Activated naive CD4-positive, alpha-beta T cell treated with Interleukin-2 at 50 U/mL for 16 hours (primary cell): ENCODE measurements around the gene SEC22A.
A peak's percentile ranks its signal among the peaks of the same experiment; 100 is the strongest.

Experiments
- DNase-seq: peaks from one replicate; pipeline ENCODE4 v3.0.0-alpha.2; 2020

SEC22A gene, protein sequence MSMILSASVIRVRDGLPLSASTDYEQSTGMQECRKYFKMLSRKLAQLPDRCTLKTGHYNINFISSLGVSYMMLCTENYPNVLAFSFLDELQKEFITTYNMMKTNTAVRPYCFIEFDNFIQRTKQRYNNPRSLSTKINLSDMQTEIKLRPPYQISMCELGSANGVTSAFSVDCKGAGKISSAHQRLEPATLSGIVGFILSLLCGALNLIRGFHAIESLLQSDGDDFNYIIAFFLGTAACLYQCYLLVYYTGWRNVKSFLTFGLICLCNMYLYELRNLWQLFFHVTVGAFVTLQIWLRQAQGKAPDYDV

GRCh38 chr3:123201557-123202427 is at the start of gene SEC22A:
Gene SEC22A (plus strand): TSS chr3:123201943. CDS start chr3:123209218, 7,275 bp downstream.
- DNase-seq, result peak; percentile 94

DNA sequence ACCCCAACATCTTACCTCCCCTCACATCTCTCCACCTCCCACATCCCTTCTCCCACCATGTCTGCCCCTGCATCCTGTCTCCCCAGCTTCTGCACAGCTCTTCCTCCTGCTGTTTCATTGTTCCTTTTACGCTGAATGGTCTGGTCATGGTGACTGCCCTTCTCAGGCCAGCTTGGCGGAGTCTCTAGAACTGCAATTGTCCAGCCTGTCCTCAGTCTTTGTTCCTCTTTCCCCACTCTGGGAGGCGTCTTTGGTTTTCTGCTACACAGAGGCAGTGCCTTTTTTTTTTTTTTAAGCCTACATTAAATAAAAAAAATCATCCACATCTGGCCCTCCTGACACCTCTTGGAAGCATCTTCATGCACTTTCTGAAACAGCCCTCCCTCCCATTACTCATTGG is 49.1 kb upstream of the SEC22A start:
- no peak for DNase-seq

- no peak for DNase-seq
Measured at GRCh38 chr3:123153125-123154019, 48.4 kb upstream of the SEC22A start.

GRCh38 chr3:123154020-123154985 is 47.4 kb upstream of the SEC22A start:
- DNase-seq, result no peak

GRCh38 chr3:123155471-123156011 is 46.2 kb upstream of the SEC22A start:
- no peak for DNase-seq

DNA sequence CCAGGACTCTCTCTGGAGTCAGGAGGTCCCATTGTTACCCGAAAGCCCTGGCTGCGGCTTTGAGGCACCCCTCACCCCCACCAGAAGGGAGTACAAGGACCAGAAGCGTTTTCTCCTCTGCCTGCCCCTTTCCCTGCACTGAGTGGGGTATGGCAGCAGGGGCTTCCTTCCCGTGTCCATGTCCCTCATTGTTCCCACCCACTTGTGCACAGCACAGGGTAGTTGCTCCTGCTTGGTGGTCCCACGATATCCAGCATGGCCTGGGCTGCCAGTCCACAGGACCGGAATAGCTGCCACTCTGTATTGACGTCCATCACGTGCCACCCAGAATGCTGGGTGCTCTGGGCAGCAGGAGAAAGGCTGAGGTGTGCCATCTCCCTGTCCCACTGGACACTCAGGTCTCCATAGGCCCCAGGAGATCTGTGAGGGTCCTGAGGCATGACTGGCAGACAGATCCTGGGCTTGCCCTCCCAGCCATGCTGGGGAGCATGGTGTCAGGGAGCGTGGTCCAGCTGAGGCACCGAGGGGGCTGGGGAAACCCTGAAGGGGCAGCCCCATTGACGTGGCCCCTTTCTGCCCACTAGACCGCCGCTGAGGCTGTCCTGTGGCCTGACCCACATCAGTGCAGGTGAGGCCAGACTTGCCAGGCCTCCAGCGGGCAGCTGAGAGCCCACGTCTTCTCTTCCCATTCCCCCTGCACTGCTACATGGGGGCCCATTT is 45.3 kb upstream of the SEC22A start:
- DNase-seq, result no peak

GRCh38 chr3:123157209-123157597 is 44.5 kb upstream of the SEC22A start:
- no peak for DNase-seq

DNA sequence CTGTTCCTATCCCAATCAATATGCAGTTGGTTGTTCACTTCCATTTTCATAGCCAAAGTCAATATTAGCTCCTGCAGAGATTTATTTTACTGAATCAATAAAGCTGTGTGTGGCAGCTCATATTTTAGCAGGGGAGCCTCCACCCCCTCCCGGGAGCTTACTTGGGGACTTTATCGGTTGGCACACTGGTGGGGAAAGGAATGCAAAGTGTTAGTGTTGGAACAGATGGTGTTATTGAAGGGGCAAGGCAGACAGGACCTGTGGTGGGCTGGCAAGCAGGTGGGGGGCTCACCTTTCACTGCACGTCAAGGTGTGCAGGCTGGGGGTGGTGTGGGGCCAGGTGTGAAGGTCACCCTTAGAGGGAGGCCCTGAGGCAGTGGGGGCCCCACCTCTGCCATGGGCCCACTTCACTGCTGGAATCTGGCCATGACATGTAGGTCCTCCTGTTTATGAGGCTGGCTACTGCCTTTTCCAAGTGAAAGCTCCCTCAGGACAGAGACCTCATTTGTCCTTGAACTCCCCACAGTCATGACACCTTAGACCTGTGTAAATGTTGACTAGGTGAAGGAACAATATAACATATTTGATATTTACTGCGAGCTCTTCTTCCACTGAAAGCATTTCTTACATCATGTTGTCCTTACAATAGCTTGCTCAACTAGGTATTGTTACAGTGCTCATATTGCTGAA is 44.0 kb upstream of the SEC22A start:
- DNase-seq, result no peak

DNA sequence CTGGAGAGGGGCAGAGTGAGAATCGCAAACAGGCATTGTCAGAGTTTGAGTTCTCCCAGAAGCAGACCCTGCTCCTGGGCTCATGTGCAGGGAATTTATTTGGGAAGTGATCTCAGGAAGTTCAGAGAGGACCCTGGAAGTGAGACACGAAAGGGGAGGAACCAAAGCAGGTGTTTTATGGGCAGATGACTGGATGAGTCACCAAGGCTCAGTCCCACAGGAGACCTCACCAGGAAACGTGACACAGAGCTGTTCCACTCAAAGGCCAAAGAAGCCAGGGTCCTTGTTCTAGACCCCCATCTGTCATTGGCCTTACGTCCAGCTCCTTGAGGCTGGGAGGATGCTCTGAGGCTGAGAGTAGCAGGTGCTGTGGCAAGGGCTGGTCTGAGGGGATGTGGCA is 43.4 kb upstream of the SEC22A start:
- DNase-seq, result no peak

DNA sequence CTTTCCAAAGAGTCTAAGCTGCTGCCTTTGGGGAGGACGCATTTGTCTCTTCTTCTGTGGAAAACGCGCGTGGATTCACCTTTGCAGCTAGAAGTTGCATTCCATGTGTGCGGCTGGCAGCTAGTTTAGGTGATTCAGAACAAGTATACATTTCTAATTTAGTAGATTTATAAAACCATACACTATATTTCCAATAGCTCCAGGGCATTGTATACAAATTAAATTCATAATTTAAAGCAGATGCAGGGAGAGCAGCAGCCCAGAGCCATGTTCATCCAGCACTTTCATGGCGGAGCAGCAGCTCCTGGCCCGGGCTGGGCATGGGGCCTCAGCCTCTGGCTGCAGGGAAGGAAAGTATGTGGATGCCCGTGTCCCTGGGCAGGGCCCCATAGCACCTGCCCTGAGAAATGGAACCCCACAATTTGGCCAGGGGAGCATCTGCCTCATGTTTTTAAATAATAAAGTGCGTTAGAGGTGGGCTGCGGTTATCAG is 42.8 kb upstream of the SEC22A start:
- DNase-seq, result no peak

DNA sequence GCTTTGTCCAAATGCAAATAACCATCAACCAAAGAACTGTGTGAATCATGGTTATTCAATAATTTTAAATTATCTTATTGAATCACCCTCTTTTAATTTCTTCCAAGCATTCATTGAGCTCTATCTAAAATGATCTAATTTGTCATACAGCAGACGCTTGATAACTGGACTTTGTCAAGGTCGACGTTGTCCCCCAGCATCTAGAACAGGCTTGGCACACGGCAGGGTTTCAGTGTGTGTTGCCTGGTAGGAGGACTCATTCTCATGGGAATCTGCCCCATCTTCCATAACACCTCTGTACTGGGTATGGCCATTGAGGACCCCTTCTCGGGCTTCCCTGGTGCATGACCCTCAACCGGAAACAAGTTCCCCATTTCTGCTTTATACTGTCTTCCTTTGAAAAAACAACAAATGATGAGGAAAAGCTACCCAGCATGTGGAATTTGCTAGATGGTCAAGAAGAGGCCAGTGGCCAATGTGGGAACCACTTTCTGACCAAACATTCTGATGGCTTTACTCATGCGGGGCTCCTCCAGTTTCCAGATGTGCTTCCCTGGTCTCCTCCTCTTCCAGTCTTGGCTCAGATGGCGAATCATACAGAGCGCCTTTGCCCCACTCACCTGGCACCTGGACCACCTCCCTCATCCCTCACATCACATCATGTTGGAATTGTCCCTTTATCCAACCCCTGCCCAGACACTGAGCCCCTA is 41.7 kb upstream of the SEC22A start:
- no peak for DNase-seq

DNA sequence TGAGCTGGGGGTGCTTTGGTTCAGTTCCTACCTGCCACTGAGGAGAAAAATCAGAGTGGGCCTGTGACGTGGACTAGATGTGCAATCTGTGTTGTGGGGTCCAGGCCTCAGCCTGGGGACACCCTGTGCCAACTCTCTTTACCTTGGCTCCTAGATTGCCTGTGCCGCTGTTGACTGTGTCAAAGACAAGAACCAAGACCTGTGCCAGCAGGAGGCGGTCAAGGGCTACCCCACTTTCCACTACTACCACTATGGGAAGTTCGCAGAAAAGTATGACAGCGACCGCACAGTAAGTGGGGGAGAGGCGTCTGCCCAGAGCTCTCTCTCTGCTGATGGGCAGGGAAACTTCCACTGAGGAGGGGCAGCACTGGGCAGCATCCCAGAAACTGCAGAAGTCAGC is 40.6 kb upstream of the SEC22A start:
- DNase-seq, result no peak

DNA sequence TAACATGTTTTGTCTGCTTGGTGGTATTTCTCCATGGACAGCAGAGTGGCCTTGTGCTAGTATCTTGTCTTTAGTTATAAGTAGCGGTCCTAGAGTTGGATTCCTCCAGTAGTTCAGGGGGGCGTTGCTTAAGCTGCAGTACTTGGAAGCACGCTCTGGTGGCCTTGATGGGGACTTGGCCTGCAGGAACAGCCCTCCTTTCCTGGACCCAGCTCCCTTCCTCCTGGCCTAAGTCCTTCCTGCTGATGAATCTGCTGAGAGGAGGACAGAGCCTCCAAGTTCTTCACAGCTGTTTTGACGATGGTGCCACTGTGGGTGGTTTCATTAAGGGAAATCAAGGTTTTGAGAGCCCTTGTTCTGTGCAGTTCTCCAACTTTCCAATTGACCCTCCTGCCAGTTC is 38.6 kb upstream of the SEC22A start:
- no peak for DNase-seq

DNA sequence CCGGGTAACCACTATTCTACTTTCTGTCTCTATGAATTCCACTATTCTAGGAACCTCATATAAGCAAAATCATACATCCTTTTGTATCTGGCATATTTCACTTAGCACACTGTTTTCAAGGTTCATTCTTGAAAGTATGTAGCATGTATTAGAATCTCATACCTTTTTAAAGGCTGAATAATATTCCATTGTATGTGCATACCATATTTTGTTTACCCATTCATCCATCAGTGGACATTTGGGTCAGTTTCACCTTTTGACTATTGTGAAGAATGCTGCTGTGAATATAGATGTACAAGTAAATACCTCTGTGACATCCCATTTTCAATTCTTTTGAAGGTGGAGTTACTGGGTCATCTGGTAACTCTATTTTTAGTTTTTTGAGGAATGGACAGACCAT is 36.6 kb upstream of the SEC22A start:
- no peak for DNase-seq

GRCh38 chr3:123167686-123168085 is 34.1 kb upstream of the SEC22A start:
- DNase-seq, result no peak

GRCh38 chr3:123168122-123168521 is 33.6 kb upstream of the SEC22A start:
- DNase-seq, result no peak

DNA sequence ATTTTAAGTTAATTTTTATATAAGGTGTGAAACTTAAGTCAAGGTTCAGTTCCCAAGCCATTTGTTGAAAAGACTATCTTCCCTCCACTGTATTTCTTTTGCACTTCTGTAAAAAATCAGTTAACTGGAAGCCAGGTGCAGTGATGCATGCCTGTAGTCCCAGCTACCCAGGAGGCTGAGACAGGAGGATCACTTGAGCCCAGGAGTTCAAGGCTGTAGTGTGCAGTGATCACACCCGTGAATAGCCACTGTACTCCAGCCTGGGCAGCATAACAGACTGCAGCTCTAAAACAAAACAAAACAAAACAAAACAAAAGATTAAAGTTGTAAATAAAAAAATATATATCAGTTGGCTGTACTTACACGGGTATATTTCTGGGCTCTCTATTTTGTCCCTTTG is 33.1 kb upstream of the SEC22A start:
- DNase-seq, result no peak

DNA sequence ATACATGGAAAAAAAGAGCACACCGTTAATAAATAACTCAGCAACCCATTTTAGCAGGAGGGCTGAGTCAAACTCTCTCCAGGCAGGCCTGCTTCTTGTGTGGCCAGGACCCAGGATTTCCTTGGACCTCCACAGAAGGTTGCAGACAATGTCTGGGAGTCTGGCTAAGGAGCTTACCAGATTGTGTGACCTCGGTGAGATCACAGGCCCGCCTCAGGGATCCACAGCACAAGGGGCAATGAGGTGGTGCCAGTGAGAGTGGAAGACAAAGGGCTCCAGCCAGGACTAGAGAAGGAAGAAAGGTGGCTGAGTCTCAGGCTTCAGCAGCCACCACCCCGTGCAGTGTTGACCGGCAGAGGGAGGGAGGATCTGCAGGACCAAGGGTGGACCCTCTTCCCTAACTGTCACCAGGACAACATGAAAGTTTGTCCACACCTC is 32.2 kb upstream of the SEC22A start:
- no peak for DNase-seq

- no peak for DNase-seq
Measured at GRCh38 chr3:123169930-123170329, 31.8 kb upstream of the SEC22A start.
